H1 (cell line): ENCODE results near the gene PLB1. TPM values are rescaled to one million over a fixed set of nuclear protein-coding genes. Genes with fewer than 3 reads are reported as not detected.

Source experiments
- BACH1 ChIP-seq: IDR thresholded peaks from 2 replicates; pipeline ENCODE4 v1.6.1; 2012; ENCODE audit warnings: low read length, improper control_type of control experiment
- CHD2 ChIP-seq: IDR thresholded peaks from 2 replicates; pipeline ENCODE4 v1.6.1; 2012; ENCODE audit warnings: low read length, improper control_type of control experiment
- CHD7 ChIP-seq: fragments of 300-600 bp; sonication (generic); IDR thresholded peaks from 2 replicates; pipeline ENCODE4 v1.7.1; 2012; ENCODE audit warnings: low read length, moderate library complexity, mild to moderate bottlenecking, inconsistent platforms; ENCODE audit not compliant: insufficient replicate concordance
- CTBP2 ChIP-seq: IDR thresholded peaks from 2 replicates; pipeline ENCODE4 v1.7.0; 2011; ENCODE audit warnings: borderline replicate concordance, mild to moderate bottlenecking, moderate library complexity, mixed read lengths, low read length; ENCODE audit not compliant: insufficient read depth, insufficient read length
- E2F6 ChIP-seq: IDR thresholded peaks from 2 replicates; pipeline ENCODE4 v1.6.1; 2012; ENCODE audit warnings: inconsistent platforms
- FOSL1 ChIP-seq: IDR thresholded peaks from 2 replicates; pipeline ENCODE4 v1.6.1; 2011; ENCODE audit warnings: mild to moderate bottlenecking, low read depth, low read length, moderate library complexity; ENCODE audit not compliant: insufficient read depth
- KDM4A ChIP-seq: IDR thresholded peaks from one replicate; pipeline ENCODE4 v1.7.1; 2012; ENCODE audit warnings: low read depth, mild to moderate bottlenecking, moderate library complexity, low read length, inconsistent platforms; ENCODE audit not compliant: severe bottlenecking
- POLR2A ChIP-seq, 2 experiments: IDR thresholded peaks; 1 replicate in 1 of 2; 2 replicates in 1 of 2; pipeline ENCODE4 v1.6.1; 2011; ENCODE audit warnings: low read depth in 2 of 2, low read length in 2 of 2, mild to moderate bottlenecking in 2 of 2; ENCODE audit errors: control extremely low read depth in 1 of 2
- SAP30 ChIP-seq: fragments of 300-600 bp; sonication (generic); IDR thresholded peaks from 2 replicates; pipeline ENCODE4 v1.7.1; 2012; ENCODE audit warnings: low read length, moderate library complexity, mild to moderate bottlenecking, inconsistent platforms; ENCODE audit not compliant: insufficient read depth, insufficient replicate concordance
- SIRT6 ChIP-seq: IDR thresholded peaks from one replicate; pipeline ENCODE4 v1.7.1; 2012; ENCODE audit warnings: low read length, inconsistent platforms
- SRF ChIP-seq: IDR thresholded peaks from 2 replicates; pipeline ENCODE4 v1.6.1; 2011; ENCODE audit warnings: mild to moderate bottlenecking, low read depth, low read length, moderate library complexity
- polyA plus RNA-seq, 7 experiments: library from polyadenylated mRNA; depleted of rRNA in 3 of 7; stranded (reverse) in 5 of 7; unstranded in 2 of 7; fragments of >200 nt in 5 of 7; fragments of 200-250 nt in 2 of 7; gene quantifications; 1 replicate in 5 of 7; 2 replicates in 1 of 7; 4 replicates in 1 of 7; pipeline versions ENCODE4 v1.2.1 to v1.2.3, GENCODE V29; 2011 to 2013; ENCODE audit warnings: missing spikeins in 2 of 7, mixed read lengths in 2 of 7
- total RNA-seq: library from RNA; stranded (reverse); fragmentation: NEBNext Ultra II Directional; extraction: Animal tissue kit (Norgen Biotek cat#: 25700); gene quantifications from 2 replicates; pipeline ENCODE4 v1.2.1, GENCODE V29; 2021

Gene PLB1
- total and polyA plus RNA-seq, 2 of the 8 experiments (the other 6 are each of a cell fraction or from before 2014, with no cell fraction given), result 0.20 to 0.36 TPM

- TF ChIP-seq SIRT6 (no peak), BACH1 (no peak), CHD7 (no peak), FOSL1 (no peak), SRF (no peak), E2F6 (no peak), POLR2A (IDR thresholded peaks at IDR 0.05; ENCODE audit: control extremely low read depth in 1 of 2, low read depth in 2 of 2, low read length in 2 of 2) (no peak), CHD2 (no peak), CTBP2 (peak; percentile 42), SAP30 (no peak), KDM4A (no peak)
These were observed 43.3 kb upstream of the PLB1 start (continued) for GRCh38 chr2:28452534-28453081.
